ENCODE measurements around the gene ESR2.
"Not testable (repeated sequence)": the region's sequence is repeated elsewhere in the genome, so short reads cannot be mapped to it uniquely, and the experiment has no call there.

Gene ESR2

DNA sequence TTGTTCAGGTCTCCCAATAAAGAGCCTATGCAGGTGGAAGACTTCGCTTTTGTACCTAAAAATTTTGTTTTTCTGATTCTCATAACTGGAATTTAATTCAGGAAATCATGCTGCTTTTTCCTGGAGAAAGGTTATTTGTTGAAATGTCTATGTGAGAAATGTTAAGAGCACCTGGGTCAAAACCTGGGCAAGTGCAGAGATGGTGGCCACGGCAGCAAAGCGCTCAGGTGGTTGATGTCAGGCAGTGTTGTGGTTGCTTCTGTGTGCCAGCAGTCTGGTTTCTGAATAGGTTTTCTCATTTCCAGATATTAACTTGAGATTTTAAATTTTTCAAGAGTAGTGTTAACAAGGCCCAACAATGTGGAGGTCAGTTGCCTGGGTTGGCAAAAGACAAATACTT is 96.2 kb downstream of the ESR2 start:
- DNase-seq (ENCODE audit: low read depth) = no peak

DNA sequence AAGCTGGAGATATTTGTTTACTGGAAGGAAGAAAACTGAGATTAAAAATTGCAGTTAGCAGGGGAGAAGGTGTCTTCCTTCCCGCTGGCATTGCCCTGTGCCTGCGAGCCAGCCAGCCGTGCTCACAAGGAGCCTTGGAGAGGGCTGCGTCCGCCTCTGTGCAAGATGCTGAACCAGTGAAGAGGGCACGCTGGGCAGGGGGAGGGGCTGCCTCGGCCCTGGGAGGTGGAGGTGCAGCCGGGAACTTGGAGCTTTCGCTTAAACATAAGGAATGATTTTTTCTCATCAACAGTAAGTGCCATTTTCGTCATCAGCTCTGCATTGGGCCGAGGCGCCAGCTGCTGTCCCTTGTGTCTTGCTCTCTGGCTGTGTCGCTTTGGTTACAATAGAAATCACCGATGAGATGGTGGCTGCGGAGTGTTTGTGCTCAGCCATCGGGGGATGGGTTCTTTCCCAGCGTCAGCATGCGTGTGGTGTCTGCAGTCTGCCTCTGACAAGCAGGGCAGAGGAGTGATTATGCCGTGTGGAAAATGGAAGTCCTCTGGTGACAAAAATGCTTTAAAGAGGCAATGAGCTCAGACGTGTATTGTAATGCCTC is 97.3 kb downstream of the ESR2 start:
- DNase-seq (ENCODE audit: low read depth) = no peak

DNA sequence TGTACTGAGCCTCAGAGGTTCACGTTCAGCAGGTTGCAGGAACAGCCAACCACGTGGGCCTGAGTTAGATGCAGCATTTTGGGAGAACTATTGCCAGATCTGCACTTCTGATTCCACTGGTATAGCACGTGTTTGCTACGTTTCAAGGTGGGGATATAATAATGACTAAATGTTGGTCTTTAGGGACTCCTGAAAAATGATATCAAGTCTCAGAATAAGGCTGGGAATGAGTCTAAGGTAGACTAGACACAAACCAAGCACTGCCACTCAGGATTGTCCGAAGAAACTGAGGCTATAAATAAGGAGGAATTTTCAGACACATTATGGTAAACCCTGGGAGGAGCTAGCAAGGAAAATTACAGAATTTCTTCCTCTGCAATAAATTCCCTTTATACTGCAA is 98.1 kb downstream of the ESR2 start:
- no peak for DNase-seq (ENCODE audit: low read depth)

DNA sequence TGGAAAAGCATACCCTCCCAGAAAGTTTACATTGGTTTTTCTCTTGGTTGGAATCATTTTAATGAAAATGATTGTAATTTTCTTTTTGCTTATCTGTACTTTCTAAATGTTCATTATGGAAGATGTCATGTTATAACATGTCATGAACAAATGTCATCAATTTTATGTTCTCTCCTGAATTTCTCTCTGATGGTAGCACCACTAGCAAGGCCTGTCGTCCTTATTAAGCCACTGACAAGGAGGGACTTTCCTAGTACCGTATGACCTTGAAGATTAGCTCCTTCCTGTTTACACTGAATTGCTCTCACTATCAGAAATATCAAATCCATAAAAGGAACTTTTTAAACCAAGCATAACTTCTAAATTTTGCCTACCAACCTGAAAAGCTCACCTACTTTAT is 99.0 kb downstream of the ESR2 start:
- DNase-seq (ENCODE audit: low read depth) = no peak

DNA sequence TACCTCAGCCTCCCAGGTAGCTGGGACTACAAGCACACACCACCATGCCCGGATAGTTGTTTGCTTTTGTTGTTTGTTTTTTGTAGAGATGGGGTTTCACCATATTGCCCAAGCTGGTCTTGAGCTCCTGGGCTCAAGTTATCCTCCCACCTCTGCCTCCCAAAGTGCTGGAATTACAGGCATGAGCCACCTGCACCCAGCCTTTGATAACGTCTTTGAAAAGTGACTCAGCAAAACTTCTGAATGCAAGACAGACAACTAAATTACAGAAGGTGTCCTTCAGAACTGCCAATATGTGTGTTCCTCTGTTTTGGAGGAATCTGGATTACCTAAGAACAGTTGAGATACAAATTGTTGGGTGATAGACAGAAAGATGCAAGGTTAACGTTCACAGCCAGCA is 99.8 kb downstream of the ESR2 start:
- no peak for DNase-seq (ENCODE audit: low read depth)

DNA sequence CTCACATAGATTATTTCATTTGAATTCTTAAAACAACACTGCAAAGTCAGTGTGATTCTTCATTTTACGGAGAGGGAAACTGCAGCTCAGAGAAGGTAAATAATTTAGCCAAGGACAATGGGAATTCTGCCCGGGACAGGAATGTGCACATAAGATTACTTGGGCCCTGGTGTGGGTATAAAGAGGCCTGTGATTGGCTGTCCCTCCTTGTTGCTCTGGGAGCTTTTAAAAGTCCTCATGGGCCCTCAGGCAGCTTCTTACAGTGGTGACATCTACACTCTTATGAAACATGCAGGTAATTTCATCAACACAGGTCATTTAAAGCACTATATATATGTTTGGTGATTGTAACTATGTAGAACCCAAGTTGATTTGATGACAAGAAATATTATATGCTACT is 100.3 kb downstream of the ESR2 start:
- DNase-seq (ENCODE audit: low read depth) = no peak

DNA sequence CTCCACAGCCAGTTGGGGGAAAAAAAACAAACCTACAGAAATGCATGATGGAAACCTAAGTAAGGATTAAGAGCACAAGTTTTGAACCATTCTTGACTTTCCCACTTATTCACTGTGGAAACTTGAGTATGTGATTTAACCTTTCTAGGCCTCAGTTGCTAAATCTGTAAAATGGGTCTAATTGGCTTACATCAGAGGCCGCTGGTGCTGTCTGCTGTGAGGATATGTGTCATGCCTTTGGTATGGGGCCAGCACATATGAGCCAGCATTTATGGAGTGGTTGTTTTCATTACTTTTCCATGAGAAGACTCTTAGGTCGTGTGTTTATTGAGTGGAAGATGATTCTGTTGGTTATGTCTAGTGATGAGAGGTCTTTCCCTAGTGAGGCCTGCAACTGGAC is 102.4 kb downstream of the ESR2 start:
- no peak for DNase-seq (ENCODE audit: low read depth)

DNA sequence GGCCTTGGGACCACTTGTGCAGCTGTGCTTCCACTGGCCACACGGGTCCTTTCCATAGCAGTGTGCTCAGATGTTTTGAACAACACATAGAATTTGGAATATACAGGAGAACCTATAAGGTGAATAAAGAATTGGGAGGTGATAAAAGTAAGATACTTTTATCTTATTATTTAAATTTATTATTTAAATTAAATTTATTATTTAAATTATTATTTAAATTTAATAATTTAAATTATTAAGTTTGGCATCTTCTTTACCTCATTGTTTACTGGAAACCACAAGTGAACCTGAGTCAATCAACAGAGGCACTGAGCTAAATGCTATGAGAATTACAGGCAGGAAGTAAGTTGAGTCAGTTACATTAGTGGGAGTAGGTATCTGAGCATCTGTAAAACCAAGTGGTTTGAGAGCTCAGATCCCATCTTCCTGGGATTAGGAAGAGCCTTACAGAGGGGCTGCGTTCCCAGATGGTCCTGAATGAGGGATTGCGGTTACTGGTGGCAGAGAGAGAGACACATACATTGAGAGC is 103.1 kb downstream of the ESR2 start:
- DNase-seq (ENCODE audit: low read depth) = no peak

DNA sequence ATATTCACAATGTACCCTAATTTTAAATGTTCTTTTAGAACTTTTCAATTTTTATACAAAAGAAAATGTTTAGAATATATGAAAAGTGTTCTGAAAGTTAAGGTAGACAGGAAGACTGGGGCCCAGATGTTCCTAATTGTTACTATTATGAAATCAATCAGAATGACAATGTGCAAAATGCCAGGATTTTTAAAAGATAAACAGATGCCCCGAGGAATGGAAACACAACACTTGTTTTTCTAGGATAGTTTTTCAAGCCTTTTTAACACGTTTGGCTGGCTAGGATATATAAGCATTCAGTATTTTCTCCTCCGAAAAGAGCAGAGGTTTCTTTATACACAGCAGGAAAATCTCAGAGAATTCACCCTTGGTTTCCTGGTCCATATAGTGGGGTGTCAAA is 106.8 kb downstream of the ESR2 start:
- no peak for DNase-seq (ENCODE audit: low read depth)

DNA sequence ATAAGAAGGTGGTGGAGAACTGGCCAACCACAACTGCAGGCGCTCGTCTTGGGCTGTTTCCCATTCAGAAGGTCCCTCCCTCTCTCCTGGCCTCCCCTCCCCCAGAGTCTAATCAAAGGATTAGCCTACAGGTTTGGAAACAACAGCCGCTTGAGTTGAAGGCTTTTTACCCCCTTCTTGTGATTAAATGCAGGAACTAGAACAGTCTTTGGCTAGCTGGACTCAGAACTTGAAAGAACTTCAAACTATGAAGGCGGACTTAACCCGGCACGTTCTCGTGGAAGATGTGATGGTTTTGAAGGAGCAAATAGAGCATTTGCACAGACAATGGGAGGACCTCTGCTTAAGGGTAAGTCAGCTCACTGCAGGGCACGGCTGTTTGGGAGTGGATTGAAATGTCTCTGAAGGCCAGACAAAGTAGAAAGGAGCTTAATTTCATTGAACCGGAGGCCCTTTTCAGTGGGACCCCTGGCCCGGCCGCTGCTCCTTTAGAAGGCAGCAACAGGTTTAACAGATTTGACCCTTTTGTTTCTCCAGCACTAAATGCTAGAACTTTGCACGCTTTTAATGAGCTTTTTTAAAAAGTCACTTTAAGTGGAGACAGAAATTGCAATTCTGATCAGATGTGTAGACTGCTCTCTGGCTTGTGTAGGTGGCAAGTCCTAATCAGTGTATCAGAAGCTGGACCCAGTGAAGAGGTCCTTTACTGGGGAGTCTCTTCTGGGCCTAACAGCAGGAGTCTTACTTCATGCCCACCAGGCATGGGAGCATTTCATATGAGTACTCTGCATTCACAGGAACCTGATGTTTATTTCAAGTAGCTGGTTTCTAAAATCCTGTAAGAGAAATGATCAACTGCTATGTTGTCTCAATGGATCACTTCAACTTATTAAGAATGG is 107.7 kb downstream of the ESR2 start:
- no peak for DNase-seq (ENCODE audit: low read depth)

DNA sequence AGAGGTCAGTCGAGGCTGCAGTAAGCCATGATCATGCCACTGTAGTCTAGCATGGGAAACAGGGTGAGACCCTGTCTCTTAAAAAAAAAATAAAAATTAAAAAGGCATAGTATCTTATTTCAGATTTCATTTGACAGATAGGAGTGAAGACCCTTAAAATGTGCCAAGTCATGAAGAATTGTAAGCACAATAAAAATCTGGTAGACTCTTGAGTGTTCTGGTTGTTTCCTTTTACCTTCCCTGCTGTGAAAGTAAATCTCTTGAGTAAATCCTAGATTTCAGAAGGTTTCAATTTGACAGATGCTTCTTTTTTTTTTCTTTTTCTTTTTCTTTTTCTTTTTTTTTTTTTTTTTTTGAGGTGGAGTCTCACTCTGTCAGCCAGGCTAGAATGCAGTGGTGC is 109.0 kb downstream of the ESR2 start:
- DNase-seq (ENCODE audit: low read depth) = no peak

DNA sequence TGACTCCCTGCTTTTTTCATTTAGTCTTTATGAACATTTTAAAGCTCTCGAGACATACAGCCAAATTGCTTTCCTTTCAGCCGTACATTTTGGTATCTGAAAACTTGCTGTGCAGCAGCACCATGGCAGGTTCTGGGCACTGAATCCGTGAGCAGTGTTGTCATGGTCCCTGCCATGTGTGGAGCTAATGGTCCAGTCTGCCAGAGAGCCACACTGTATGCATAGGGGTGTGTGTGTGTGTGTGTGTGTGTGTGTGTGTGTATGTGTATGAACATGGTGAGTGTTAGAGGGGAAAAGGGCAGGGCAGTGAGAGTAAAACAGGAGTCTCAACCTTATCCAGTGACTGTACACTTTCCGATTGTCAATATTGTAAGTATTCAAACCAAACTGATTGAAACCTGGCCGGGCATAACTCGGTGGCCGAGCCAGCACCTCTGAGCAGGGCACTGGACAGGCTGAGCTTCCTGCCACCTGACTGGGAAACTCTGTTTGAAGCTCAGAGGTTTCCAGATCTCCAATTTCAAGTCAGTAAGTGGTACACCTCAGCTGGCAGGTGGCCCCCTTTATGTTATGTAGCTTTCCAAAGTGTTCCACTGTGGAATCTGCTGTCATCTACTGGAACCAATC is 110.0 kb downstream of the ESR2 start:
- DNase-seq (ENCODE audit: low read depth) = no peak

DNA sequence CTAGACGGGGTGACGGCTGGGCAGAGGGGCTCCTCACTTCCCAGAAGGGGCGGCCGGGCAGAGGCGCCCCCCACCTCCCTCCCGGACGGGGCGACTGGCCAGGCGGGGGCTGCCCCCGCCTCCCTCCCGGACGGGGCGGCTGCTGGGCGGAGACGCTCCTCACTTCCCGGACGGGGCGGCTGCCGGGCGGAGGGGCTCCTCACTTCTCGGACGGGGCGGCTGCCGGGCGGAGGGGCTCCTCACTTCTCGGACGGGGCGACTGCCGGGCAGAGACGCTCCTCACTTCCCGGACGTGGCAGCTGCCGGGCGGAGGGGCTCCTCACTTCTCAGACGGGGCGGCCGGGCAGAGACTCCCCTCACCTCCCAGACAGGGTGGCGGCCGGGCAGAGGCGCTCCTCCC is 111.3 kb downstream of the ESR2 start:
- not testable (repeated sequence) for DNase-seq (ENCODE audit: low read depth)

DNA sequence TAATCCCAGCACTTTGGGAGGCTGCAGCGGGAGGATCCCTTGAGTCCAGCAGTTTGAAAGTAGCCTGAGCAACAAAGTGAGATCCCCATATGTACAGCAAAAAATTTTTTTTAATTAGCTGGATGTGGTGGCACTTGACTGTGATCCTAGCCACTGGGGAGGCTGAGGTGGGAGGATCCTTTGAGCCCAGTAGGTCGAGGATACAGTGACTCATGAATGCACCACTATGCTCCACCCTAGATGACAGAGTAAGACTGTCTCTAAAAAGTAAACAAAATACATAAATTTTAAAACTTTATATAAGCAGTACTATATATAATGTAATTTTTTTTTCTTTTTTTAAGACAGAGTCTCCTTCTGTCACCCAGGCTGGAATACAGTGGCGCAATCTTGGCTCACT is 115.4 kb downstream of the ESR2 start:
- no peak for DNase-seq (ENCODE audit: low read depth)

DNA sequence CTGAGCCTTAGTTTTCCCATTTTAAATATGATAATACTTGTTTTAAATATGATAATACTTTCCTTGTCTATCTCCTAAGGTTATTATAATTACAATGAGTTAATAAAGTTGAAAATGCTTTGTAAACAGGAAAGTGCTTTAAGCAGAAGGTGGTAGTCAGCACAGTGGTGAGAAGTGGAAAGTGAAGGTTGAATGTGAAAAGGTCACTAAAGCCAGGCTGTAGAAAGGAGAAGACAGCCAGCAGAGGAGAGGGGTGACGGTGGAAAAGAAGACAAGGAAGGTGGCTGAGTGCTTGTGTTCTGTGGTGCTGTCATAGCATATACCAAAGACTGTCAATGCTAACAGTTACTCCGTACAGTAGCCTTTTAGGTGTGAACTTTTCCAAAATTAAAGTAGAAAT is 117.8 kb downstream of the ESR2 start:
- DNase-seq (ENCODE audit: low read depth) = no peak

DNA sequence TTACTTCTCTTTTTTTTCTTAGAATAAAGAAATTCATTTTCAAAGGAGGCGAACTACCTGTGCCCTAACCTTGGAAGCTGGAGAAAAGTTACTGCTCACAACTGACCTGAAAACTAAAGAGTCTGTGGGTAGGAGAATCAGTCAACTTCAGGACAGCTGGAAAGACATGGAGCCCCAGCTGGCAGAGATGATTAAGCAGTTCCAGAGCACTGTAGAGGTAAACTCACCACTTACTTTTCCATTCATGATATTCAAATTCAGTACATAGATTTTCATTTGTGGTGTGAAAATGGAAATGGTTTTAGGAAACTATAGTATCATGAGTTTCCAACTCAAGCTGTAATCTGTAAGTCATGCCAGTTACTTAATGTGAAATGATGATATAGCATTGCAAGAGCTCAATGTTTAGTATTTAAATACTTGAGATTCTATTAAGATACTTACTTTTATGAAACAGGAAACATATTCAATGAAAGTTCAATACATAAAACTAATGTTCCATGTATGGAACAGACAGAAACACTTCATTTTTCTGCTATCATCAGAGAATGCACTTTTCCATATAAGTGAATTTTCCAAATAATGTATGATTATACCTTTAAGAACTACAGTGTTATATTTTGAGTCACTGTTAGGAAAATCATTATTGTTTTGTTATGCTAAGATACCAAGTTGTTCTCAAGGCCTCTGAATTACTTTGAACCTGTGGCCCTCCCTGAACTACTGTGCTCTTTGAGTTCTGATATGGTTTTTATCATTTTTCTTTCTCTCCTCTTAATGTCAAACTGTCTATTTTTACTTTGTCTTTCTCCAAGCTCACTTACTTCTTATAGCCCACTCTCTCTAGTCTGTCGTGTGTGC is 119.0 kb downstream of the ESR2 start:
- DNase-seq (ENCODE audit: low read depth) = no peak

DNA sequence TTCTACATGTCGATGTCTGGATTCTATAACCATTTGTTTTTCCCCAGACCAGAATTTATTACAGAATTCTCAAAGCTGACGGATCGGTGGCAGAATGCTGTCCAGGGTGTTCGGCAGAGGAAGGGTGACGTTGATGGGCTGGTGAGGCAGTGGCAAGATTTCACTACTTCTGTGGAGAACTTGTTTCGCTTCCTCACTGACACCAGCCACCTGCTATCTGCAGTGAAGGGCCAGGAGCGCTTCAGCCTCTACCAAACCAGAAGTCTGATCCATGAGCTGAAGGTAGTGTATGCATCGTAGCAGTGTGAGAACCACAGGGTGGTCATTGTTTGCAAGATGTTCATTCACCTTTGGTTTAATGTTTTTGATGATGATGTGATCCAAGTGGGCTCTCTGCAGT is 124.0 kb downstream of the ESR2 start:
- no peak for DNase-seq (ENCODE audit: low read depth)

DNA sequence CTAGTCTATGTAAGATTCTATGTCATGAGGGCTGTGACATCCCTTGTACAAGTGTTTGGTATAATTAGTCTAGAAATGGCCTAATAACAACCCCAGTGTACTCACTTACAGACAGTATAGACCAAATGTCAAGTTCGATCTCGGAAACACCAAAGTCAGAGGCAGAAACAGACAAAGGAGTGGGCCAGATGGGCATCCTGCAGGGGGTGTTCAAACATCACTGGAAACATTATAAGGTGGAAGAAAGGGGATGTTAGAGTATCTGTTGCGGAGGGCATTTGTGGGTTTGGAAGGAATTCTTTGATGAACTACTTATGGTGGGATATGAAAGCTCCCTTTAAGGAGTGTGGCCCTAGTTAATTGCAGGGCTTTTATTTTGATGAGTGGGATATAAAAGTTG is 134.6 kb downstream of the ESR2 start:
- DNase-seq (ENCODE audit: low read depth) = no peak

DNA sequence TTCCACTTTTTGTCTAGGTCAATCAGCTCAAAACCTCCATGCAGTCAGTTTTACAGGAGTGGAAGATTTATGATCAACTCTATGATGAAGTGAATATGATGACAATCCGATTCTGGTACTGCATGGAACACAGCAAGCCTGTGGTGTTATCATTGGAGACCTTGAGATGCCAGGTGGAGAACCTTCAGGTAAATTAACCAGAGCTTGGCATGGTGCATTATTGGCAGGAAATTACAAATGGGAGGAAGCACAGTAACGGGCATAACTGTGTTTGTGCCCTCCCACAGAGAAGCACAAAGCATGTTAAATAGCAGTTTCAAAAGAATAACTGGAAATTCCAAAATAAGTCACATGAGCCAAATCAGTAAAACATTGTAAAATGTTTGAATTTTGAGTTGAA is 135.6 kb downstream of the ESR2 start:
- no peak for DNase-seq (ENCODE audit: low read depth)

DNA sequence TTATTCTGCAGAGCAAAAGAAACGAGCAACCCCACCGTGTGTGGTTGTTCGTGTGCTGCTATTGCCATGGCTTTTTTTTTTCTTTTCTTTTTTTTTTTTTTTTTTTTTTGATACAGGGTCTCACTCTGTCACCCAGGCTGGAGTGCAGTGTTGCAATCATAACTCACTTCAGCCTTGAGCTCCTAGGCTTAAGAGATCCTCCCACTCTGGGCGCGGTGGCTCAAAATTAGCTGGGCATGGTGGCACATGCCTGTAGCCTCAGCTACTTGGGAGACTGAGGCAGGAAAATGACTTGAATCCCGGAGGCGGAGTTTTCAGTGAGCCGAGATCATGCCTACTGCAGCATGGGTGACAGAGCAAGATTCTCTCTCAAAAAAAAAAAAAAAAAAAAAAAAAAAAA is 144.2 kb downstream of the ESR2 start:
- no peak for DNase-seq (ENCODE audit: low read depth)

DNA sequence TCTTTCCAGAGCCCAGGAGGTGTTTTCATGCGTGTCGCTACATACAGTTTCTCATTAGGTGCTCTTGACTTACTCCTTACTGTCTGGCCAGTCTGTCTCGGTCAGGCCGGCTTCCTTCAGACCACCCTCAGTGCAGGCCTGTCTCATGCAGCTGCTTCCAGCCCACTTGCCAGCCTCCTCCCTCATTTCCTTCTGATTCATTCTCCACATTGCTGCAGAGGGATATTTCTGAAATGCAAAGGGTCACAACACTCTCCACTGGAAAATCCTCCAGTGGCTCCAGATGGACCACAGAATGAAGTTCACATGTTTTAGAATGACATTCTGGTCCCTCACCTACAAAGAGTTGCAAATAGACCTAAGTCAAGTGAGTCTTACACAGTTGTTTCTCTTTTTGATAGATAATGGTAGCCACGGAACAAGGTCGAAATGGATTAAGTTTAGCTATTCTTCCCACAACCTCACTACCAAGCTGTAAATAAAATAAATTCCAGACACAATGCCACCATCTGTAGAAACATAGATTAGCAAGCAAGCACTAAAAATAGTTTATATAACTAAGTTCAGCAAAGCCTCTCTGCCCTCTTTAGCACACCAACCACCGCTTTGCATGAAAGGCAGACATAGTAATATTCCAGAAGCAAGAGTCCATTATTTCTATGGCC is 146.9 kb downstream of the ESR2 start:
- DNase-seq (ENCODE audit: low read depth) = no peak

Measured in stimulated activated CD8-positive, alpha-beta memory T cell treated with anti-CD3 and anti-CD28 coated beads, Interleukin-7, amount 100 ng/mL, for 24 hours (primary cell).